Testis (tissue), 3 donors: Measurements from ENCODE around the gene TMEM229A. TPM values are rescaled to one million over a fixed set of nuclear protein-coding genes. Genes with fewer than 3 reads are reported as not detected.

Experiments
- DNase-seq: peaks from one replicate; pipeline ENCODE4 v3.0.0-alpha.2; 2019
- H3K27ac ChIP-seq, 2 donors: fragments of 200-600 bp; sonication (generic); one replicate each; pipeline ENCODE4 v1.5.1; 2019
- H3K27me3 ChIP-seq: fragments of 200-600 bp; sonication (generic); one replicate; pipeline ENCODE4 v1.5.1; 2019
- H3K36me3 ChIP-seq: fragments of 200-600 bp; sonication (generic); one replicate; pipeline ENCODE4 v1.5.1; 2017; ENCODE audit warnings: low read depth; ENCODE audit errors: missing control alignments
- H3K4me1 ChIP-seq: fragments of 200-600 bp; sonication (generic); one replicate; pipeline ENCODE4 v1.5.1; 2019
- H3K4me3 ChIP-seq, 2 donors: fragments of 200-600 bp; sonication (generic); one replicate each; pipeline ENCODE4 v1.5.1; 2017 to 2019
- H3K9me3 ChIP-seq: fragments of 200-600 bp; sonication (generic); one replicate; pipeline ENCODE4 v1.5.1; 2017
- CTCF ChIP-seq, 3 experiments: fragments of 450-650 bp in 2 of 3; fragments of 200-600 bp in 1 of 3; sonication (generic) in 1 of 3; IDR thresholded peaks; one replicate each; pipeline ENCODE4 v1.5.1; 2016 to 2019; ENCODE audit warnings: antibody characterized with exemption in 3 of 3, mild to moderate bottlenecking in 2 of 3, moderate library complexity in 1 of 3
- POLR2A ChIP-seq: fragments of 450-650 bp; IDR thresholded peaks from one replicate; pipeline ENCODE4 v1.6.1; 2017; ENCODE audit warnings: antibody characterized with exemption, mild to moderate bottlenecking, moderate library complexity
- WGBS, 2 donors: methylation state at CpG; one replicate each; pipeline ENCODE4 v1.1.5; 2018; 5-methylcytosine and 5-hydroxymethylcytosine counted together
- intact Hi-C: fragments of 100-400 bp; cut with DNase I; formaldehyde crosslinking; loops from one replicate; pipeline ENCODE4 v1.15.1; 2023; ENCODE audit warnings: low total_unique reads
- polyA plus RNA-seq: library from polyadenylated mRNA; stranded (reverse); fragments of 350-450 nt; fragmentation: Illumina TruSeq; extraction: RNeasy Lipid Tissue Mini Kit (QIAGEN cat#74804); gene quantifications from one replicate; pipeline ENCODE4 v1.2.3, GENCODE V29; 2014; ENCODE audit warnings: low read depth, low replicate concordance; ENCODE audit not compliant: insufficient read depth
- total RNA-seq, 2 donors: library from RNA; depleted of rRNA; stranded (reverse); fragments of >200 nt; gene quantifications; one replicate each; pipeline ENCODE4 v1.2.3, GENCODE V29; 2016

The TMEM229A gene
- total and polyA plus RNA-seq, 3 donors from 2014 or later, result 12.3 to 58.8 (median 51.0) TPM

- WGBS, 2 donors, result 30 to 32% methylated on average over 16 of the region's 16 CpGs
- TF ChIP-seq CTCF (IDR thresholded peaks at IDR 0.05), result no peak
- no peak for TF ChIP-seq POLR2A
- Histone ChIP-seq H3K9me3 (no peaks in the 10 kb centered on the region), H3K36me3 (no peaks in the 10 kb centered on the region), H3K27me3 (no peaks in the 10 kb centered on the region), H3K4me3 (peak overlapping the region; percentile 57 to 69), H3K27ac (peak overlapping the region; percentile 45 to 81), H3K4me1 (peaks cover 5% of the 10 kb centered on the region)
- peak; percentile 25 for DNase-seq
- intact Hi-C loops, result no loop called here
Measured at GRCh38 chr7:124033807-124034753, 1.2 kb upstream of the TMEM229A start.

GRCh38 chr7:124033095-124033806 is 384 bp upstream of the TMEM229A start:
- TF ChIP-seq POLR2A (no peak), CTCF (IDR thresholded peaks at IDR 0.05) (no peak)
- Histone ChIP-seq H3K27ac (peak overlapping the region; percentile 80 to 81), H3K4me3 (peak overlapping the region; percentile 57 to 69), H3K4me1 (peaks cover 5% of the 10 kb centered on the region), H3K27me3 (no peaks in the 10 kb centered on the region), H3K9me3 (no peaks in the 10 kb centered on the region), H3K36me3 (no peaks in the 10 kb centered on the region)
- WGBS, 2 donors, result 0 to 1% methylated on average over 12 to 58 of the region's 70 CpGs
- peak; percentile 72 for DNase-seq
- intact Hi-C loops, result no loop called here

- peaks cover 5% of the 10 kb centered on the region for H3K4me1 ChIP-seq
- TF ChIP-seq CTCF (IDR thresholded peaks at IDR 0.05) (no peak), POLR2A (no peak)
- H3K27ac ChIP-seq, result peak overlapping the region; percentile 80 to 86
- H3K36me3 ChIP-seq, result no peaks in the 10 kb centered on the region
- H3K9me3 ChIP-seq, result no peaks in the 10 kb centered on the region
- no peaks in the 10 kb centered on the region for H3K27me3 ChIP-seq
- intact Hi-C loops, result no loop called here
- DNase-seq, result peak; percentile 28
- 2% methylated on average over 20 to 22 of the region's 22 CpGs for WGBS, 2 donors
- H3K4me3 ChIP-seq, result peak overlapping the region; percentile 57 to 69
Measured at GRCh38 chr7:124031919-124032318, 948 bp downstream of the TMEM229A start.

- Histone ChIP-seq H3K9me3 (no peaks in the 10 kb centered on the region), H3K4me1 (peaks cover 5% of the 10 kb centered on the region), H3K36me3 (no peaks in the 10 kb centered on the region), H3K27ac (peak overlapping the region; percentile 80 to 86), H3K27me3 (no peaks in the 10 kb centered on the region), H3K4me3 (peak overlapping the region; percentile 57 to 69)
- no peak for DNase-seq
- TF ChIP-seq CTCF (IDR thresholded peaks at IDR 0.05) (no peak), POLR2A (no peak)
- intact Hi-C loops, result no loop called here
- WGBS, 2 donors, result 38 to 42% methylated on average over 8 of the region's 8 CpGs
Measured at GRCh38 chr7:124031406-124031805, 1.5 kb downstream of the TMEM229A start.
